ENCODE measurements around the gene DGKD. TPM values are rescaled to one million over a fixed set of nuclear protein-coding genes. Genes with fewer than 3 reads are reported as not detected.

DGKD gene
- total RNA-seq, 1 donor from 2014 or later = 15.3 TPM

- peaks cover 6% of the 10 kb centered on the region for H3K9me3 Mint-ChIP-seq (ENCODE audit: unreplicated experiment)
- H3K4me1 Mint-ChIP-seq (ENCODE audit: unreplicated experiment) = peaks cover 11% of the 10 kb centered on the region
- peak overlapping the region; percentile 96 for H3K4me3 Mint-ChIP-seq (ENCODE audit: unreplicated experiment)
- peaks cover 5% of the 10 kb centered on the region for H3K36me3 Mint-ChIP-seq (ENCODE audit: low read depth, unreplicated experiment)
- TF ChIP-seq CTCF (IDR thresholded peaks at IDR 0.05; ENCODE audit: unreplicated experiment) = no peak
- H3K27me3 Mint-ChIP-seq (ENCODE audit: unreplicated experiment) = peaks cover 11% of the 10 kb centered on the region
- no peak for DNase-seq (ENCODE audit: low spot score)
- H3K27ac Mint-ChIP-seq (ENCODE audit: unreplicated experiment) = no peak overlapping the region
Observed at GRCh38 chr2:233353101-233353768, 1.1 kb upstream of the DGKD start.

GRCh38 chr2:233354500-233354924, 218 bp downstream of the DGKD start:
- Mint-ChIP-seq H3K36me3 (ENCODE audit: low read depth, unreplicated experiment) (peaks cover 5% of the 10 kb centered on the region), H3K27ac (ENCODE audit: unreplicated experiment) (no peak overlapping the region), H3K9me3 (ENCODE audit: unreplicated experiment) (peaks cover 6% of the 10 kb centered on the region), H3K4me1 (ENCODE audit: unreplicated experiment) (peaks cover 11% of the 10 kb centered on the region), H3K27me3 (ENCODE audit: unreplicated experiment) (peaks cover 10% of the 10 kb centered on the region), H3K4me3 (ENCODE audit: unreplicated experiment) (no peak overlapping the region)
- DNase-seq (ENCODE audit: low spot score) = no peak
- TF ChIP-seq CTCF (IDR thresholded peaks at IDR 0.05; ENCODE audit: unreplicated experiment) = peak; percentile 2

GRCh38 chr2:233354971-233355574, 779 bp downstream of the DGKD start:
- H3K9me3 Mint-ChIP-seq (ENCODE audit: unreplicated experiment) = peaks cover 6% of the 10 kb centered on the region
- peaks cover 11% of the 10 kb centered on the region for H3K4me1 Mint-ChIP-seq (ENCODE audit: unreplicated experiment)
- peak overlapping the region; percentile 12 for H3K27ac Mint-ChIP-seq (ENCODE audit: unreplicated experiment)
- DNase-seq (ENCODE audit: low spot score) = no peak
- H3K27me3 Mint-ChIP-seq (ENCODE audit: unreplicated experiment) = peaks cover 10% of the 10 kb centered on the region
- peaks cover 5% of the 10 kb centered on the region for H3K36me3 Mint-ChIP-seq (ENCODE audit: low read depth, unreplicated experiment)
- TF ChIP-seq CTCF (IDR thresholded peaks at IDR 0.05; ENCODE audit: unreplicated experiment) = no peak
- H3K4me3 Mint-ChIP-seq (ENCODE audit: unreplicated experiment) = peak overlapping the region; percentile 89

GRCh38 chr2:233355916-233356315, 1.6 kb downstream of the DGKD start:
- peak overlapping the region; percentile 73 for H3K4me3 Mint-ChIP-seq (ENCODE audit: unreplicated experiment)
- H3K4me1 Mint-ChIP-seq (ENCODE audit: unreplicated experiment) = peaks cover 11% of the 10 kb centered on the region
- no peak overlapping the region for H3K27ac Mint-ChIP-seq (ENCODE audit: unreplicated experiment)
- no peak for TF ChIP-seq CTCF (IDR thresholded peaks at IDR 0.05; ENCODE audit: unreplicated experiment)
- DNase-seq (ENCODE audit: low spot score) = no peak
- peaks cover 5% of the 10 kb centered on the region for H3K36me3 Mint-ChIP-seq (ENCODE audit: low read depth, unreplicated experiment)
- peaks cover 10% of the 10 kb centered on the region for H3K27me3 Mint-ChIP-seq (ENCODE audit: unreplicated experiment)
- H3K9me3 Mint-ChIP-seq (ENCODE audit: unreplicated experiment) = peaks cover 6% of the 10 kb centered on the region
